Measurements from ENCODE around the gene AGBL1. TPM values are rescaled to one million over a fixed set of nuclear protein-coding genes. Genes with fewer than 3 reads are reported as not detected.

Gene AGBL1
- 0.03 TPM in 1 of 2 replicates, not detected in the other for total RNA-seq (2014; rRNA removed; shearing (Covaris generic))
- not detected in 2 replicates for polyA plus RNA-seq (2016; fragmentation: Nextera tagmentation; extraction: Ambion mirVana)
- long read RNA-seq, partial matches to known transcripts, result 0 of 1 reads
- long read RNA-seq, other reads (novel, unspliced or antisense), result 1 of 1 reads

GRCh38 chr15:86079508-86080266 is at the start of gene AGBL1:
Gene AGBL1 (plus strand): TSS chr15:86079871.
- H3K79me2 ChIP-seq (replicated peaks; ENCODE audit: insufficient read depth), result no peaks in the 10 kb centered on the region
- no peaks in the 10 kb centered on the region; the same call in 1 of the 2 replicates for H3K4me1 ChIP-seq (ENCODE audit: insufficient read depth)
- H3K27ac ChIP-seq (ENCODE audit: low read depth), result no peak within 1 kb of the TSS
- Mint-ChIP-seq H3K4me1 (peaks cover 27% of the 10 kb centered on the region), H3K4me3 (no peak within 1 kb of the TSS), H3K27me3 (ENCODE audit: insufficient read depth, low read depth, poor library complexity) (peaks cover 11% of the 10 kb centered on the region), H3K9me3 (no peaks in the 10 kb centered on the region), H3K36me3 (ENCODE audit: low read depth) (no peaks in the 10 kb centered on the region), H3K27ac (no peak within 1 kb of the TSS)
- no peaks in the 10 kb centered on the region for H3K27me3 ChIP-seq (ENCODE audit: insufficient read depth)
- ATAC-seq, result peak; percentile 88
- TF ChIP-seq STAT1 (IDR thresholded peaks at IDR 0.05; ENCODE audit: unreplicated experiment), result no peak
- no peak for TF ChIP-seq EZH2phosphoT487 (IDR thresholded peaks at IDR 0.05; ENCODE audit: unreplicated experiment)
- no peak for TF ChIP-seq EZH2 (IDR thresholded peaks at IDR 0.05; ENCODE audit: low read depth, unreplicated experiment)
- TF ChIP-seq ETS1 (IDR thresholded peaks at IDR 0.05), result no peak
- TF ChIP-seq CTCF (conservative IDR thresholded peaks at IDR 0.05; ENCODE audit: low read depth in 2 of 2), result peak; percentile 8 to 34; a peak in 3 of 4 replicates
- no peak for TF ChIP-seq ZNF114 (CRISPR knock-in tag; IDR thresholded peaks at IDR 0.05)
- no peak for TF ChIP-seq NANOG (IDR thresholded peaks at IDR 0.05; ENCODE audit: borderline replicate concordance)
- TF ChIP-seq CREB1 (CRISPR knock-in tag; IDR thresholded peaks at IDR 0.05; ENCODE audit: low read depth), result no peak
- no peak for TF ChIP-seq ZNF331 (CRISPR knock-in tag; IDR thresholded peaks at IDR 0.05; ENCODE audit: low read depth)
- no peaks in the 10 kb centered on the region for H4K20me1 ChIP-seq (replicated peaks; ENCODE audit: insufficient read depth)
- 0 out of 2 replicates have a peak, but pooled peaks cover 6% of the 10 kb centered on the region for H3K9me2 ChIP-seq (ENCODE audit: insufficient read depth)
- H3K4me2 ChIP-seq, result no peak within 1 kb of the TSS
- no peaks in the 10 kb centered on the region for H3F3A ChIP-seq (replicated peaks; ENCODE audit: low read depth)
- H2AFZ ChIP-seq, result peak within 1 kb of the TSS; percentile 66; the same call in 1 of the 2 replicates
- DNase-seq (ENCODE audit: low spot score), result peak; percentile 53
- H3K4me3 ChIP-seq, result no peak within 1 kb of the TSS
- no peaks in the 10 kb centered on the region for H3K36me3 ChIP-seq (ENCODE audit: insufficient read depth)

GRCh38 chr15:86034904-86035303 is 44.8 kb upstream of the AGBL1 start:
- no peak overlapping the region for H2AFZ ChIP-seq
- no peak overlapping the region for H3K4me2 ChIP-seq
- no peaks in the 10 kb centered on the region for H4K20me1 ChIP-seq (replicated peaks; ENCODE audit: insufficient read depth)
- Mint-ChIP-seq H3K4me1 (peaks cover 10% of the 10 kb centered on the region; the same call in 2 of the 3 replicates), H3K9me3 (no peaks in the 10 kb centered on the region), H3K4me3 (no peak overlapping the region), H3K36me3 (ENCODE audit: low read depth) (no peaks in the 10 kb centered on the region), H3K27ac (no peak overlapping the region), H3K27me3 (ENCODE audit: insufficient read depth, low read depth, poor library complexity) (no peaks in the 10 kb centered on the region)
- DNase-seq (ENCODE audit: low spot score), result no peak
- ATAC-seq, result no peak
- no peaks in the 10 kb centered on the region for H3K27me3 ChIP-seq (ENCODE audit: insufficient read depth)
- H3K27ac ChIP-seq (ENCODE audit: low read depth), result no peak overlapping the region
- TF ChIP-seq ETS1 (IDR thresholded peaks at IDR 0.05) (no peak), REST (IDR thresholded peaks at IDR 0.05; ENCODE audit: unreplicated experiment) (no peak), ZNF114 (CRISPR knock-in tag; IDR thresholded peaks at IDR 0.05) (no peak), CREB1 (CRISPR knock-in tag; IDR thresholded peaks at IDR 0.05; ENCODE audit: low read depth) (no peak)
- H3K79me2 ChIP-seq (replicated peaks; ENCODE audit: insufficient read depth), result no peaks in the 10 kb centered on the region
- no peaks in the 10 kb centered on the region for H3K36me3 ChIP-seq (ENCODE audit: insufficient read depth)
- no peaks in the 10 kb centered on the region for H3K4me1 ChIP-seq (ENCODE audit: insufficient read depth)
- H3K4me3 ChIP-seq, result no peak overlapping the region
- H3K9me2 ChIP-seq (ENCODE audit: insufficient read depth), result peaks cover 16% of the 10 kb centered on the region; the same call in 1 of the 2 replicates
- H3F3A ChIP-seq (replicated peaks; ENCODE audit: low read depth), result no peaks in the 10 kb centered on the region

All from GM23338 (cell line).